A673 (cell line): Measurements from ENCODE around the gene TTYH3.

Source experiments
- CTCF ChIP-seq: fragments of 300-800, 200-600 bp; sonication (generic); conservative IDR thresholded peaks from 2 replicates; pipeline ENCODE4 v1.5.1; 2017; ENCODE audit warnings: low read depth, mild to moderate bottlenecking, antibody characterized with exemption, low read length, moderate library complexity, mixed read lengths
- EZH2 ChIP-seq: fragments of 200-600 bp; sonication (generic); IDR thresholded peaks from 2 replicates; pipeline ENCODE4 v1.6.1; 2017; ENCODE audit warnings: borderline replicate concordance, low read depth, mild to moderate bottlenecking, mixed read lengths, antibody characterized with exemption, low read length; ENCODE audit not compliant: poor library complexity, severe bottlenecking

- TF ChIP-seq CTCF: no peak
- TF ChIP-seq EZH2: no peak
Measured at GRCh38 chr7:2647594-2648172, 15.9 kb downstream of the TTYH3 start.
